ENCODE measurements around the gene PGLYRP2.
"Not testable (repeated sequence)": the region's sequence is repeated elsewhere in the genome, so short reads cannot be mapped to it uniquely, and the experiment has no call there.

The PGLYRP2 gene, protein sequence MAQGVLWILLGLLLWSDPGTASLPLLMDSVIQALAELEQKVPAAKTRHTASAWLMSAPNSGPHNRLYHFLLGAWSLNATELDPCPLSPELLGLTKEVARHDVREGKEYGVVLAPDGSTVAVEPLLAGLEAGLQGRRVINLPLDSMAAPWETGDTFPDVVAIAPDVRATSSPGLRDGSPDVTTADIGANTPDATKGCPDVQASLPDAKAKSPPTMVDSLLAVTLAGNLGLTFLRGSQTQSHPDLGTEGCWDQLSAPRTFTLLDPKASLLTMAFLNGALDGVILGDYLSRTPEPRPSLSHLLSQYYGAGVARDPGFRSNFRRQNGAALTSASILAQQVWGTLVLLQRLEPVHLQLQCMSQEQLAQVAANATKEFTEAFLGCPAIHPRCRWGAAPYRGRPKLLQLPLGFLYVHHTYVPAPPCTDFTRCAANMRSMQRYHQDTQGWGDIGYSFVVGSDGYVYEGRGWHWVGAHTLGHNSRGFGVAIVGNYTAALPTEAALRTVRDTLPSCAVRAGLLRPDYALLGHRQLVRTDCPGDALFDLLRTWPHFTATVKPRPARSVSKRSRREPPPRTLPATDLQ

DNA sequence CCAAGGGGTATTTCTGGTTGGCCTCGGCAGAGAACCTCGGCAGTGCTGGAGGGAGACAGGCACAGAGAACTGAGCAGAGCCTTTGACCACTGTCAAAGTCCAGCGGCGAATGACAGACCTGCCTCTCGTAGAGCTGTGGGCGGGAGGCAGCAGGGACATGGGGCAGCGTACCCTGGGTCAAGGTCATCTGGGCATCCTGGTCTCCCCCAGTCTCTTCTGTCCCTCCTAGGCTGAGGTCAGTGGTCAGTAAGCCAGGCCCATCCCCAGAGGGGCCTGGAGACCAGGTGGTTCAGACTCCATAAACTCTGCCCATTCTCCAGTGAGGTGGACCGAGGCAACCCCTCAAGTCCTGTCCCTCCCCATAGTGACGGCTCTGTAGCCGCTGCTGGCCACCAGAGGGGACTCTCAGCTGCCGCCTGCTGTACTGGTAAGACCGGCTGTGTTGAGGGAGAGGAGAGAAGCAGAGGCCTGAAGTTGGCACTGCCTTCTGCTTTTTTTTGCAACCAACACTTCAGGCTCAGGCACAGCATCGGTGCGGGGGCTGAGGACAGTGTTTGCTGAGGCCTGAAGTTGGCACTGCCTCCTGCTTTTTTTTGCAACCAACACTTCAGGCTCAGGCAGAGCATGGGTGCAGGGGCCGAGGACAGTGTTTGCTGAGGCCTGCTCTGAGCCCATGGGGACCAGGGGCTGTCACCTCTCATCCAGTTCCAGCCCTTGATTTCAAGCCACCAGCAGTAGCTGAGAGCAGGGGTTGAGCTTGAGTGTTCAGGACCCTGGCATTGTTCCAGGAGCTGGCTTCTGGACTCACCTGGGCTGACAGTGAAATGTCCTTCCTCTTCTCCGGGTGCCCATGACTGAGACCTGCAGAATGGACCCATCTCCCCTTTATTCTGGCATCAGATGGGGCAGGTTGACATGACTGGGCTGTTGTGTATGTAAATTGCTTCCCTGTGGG, at the start of gene PGLYRP2:
PGLYRP2 (minus strand) TSS at position 111 of the 955 bp plus-strand sequence. CDS start 130 bp downstream, outside the sequence.
- H3K9me3 ChIP-seq (ENCODE audit: control insufficient read depth, low read length): no peaks in the 10 kb centered on the region
- no peaks in the 10 kb centered on the region for H3K4me1 ChIP-seq (ENCODE audit: control insufficient read depth, insufficient read depth, low read length)
- H3K36me3 ChIP-seq (ENCODE audit: control insufficient read depth, insufficient read depth, low read length): no peaks in the 10 kb centered on the region
- H3K9ac ChIP-seq (ENCODE audit: low read length): no peak within 1 kb of the TSS
- peaks cover 4% of the 10 kb centered on the region for H3K27me3 ChIP-seq (ENCODE audit: control insufficient read depth, insufficient read depth, low read length)
- H3K4me3 ChIP-seq (ENCODE audit: low read length): no peak within 1 kb of the TSS

DNA sequence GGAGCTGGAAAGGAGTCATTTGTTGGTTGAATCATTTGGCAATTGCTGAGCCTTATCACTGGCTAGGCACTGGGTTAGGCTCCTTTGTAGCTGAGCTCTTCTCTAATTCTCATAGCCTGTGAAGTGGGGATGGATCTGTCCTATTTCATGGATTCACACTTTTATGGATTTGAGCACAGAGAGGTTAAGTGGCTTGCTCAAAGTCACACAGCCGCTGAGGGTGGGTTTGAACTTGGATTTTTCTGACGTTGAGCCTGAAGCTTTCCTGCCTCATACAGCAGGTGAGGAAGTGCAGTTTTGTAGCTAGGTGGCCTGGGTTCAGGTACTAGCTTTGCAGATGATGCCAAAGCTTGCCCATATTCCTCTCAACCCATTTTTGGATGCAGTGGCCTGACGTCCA, 48.4 kb upstream of the PGLYRP2 start:
- no peaks in the 10 kb centered on the region for H3K27me3 ChIP-seq (ENCODE audit: control insufficient read depth, insufficient read depth, low read length)

DNA sequence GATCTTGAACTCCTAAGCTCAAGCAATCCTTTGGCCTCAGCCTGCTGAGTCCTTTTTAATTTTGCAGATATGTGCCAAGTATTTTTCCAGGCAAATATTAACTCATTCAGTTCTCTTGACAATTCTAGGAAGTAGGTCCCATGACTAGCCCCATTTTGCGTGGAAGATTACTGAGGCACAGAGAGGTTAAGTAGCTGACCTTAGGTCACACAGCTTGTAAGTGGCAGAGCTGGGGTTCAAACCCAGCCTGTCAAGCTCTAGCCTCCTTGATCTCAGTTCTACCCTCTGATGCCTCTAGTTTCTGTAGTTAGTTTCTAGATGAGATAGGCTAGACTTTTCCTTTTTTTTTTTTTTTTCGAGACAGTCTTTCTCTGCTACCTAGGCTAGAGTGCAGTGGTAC, 47.1 kb upstream of the PGLYRP2 start:
- no peaks in the 10 kb centered on the region for H3K27me3 ChIP-seq (ENCODE audit: control insufficient read depth, insufficient read depth, low read length)
- H3K9me3 ChIP-seq (ENCODE audit: control insufficient read depth, low read length): no peaks in the 10 kb centered on the region
- H3K4me3 ChIP-seq (ENCODE audit: low read length): no peak overlapping the region
- no peak overlapping the region for H3K9ac ChIP-seq (ENCODE audit: low read length)
- H3K4me1 ChIP-seq (ENCODE audit: control insufficient read depth, insufficient read depth, low read length): no peaks in the 10 kb centered on the region
- H3K36me3 ChIP-seq (ENCODE audit: control insufficient read depth, insufficient read depth, low read length): no peaks in the 10 kb centered on the region

More for the DNA sequence above, 48.4 kb upstream of the PGLYRP2 start:
- no peaks in the 10 kb centered on the region for H3K9me3 ChIP-seq (ENCODE audit: control insufficient read depth, low read length)
- no peaks in the 10 kb centered on the region for H3K4me1 ChIP-seq (ENCODE audit: control insufficient read depth, insufficient read depth, low read length)
- H3K9ac ChIP-seq (ENCODE audit: low read length): no peak overlapping the region
- H3K36me3 ChIP-seq (ENCODE audit: control insufficient read depth, insufficient read depth, low read length): no peaks in the 10 kb centered on the region
- no peak overlapping the region for H3K4me3 ChIP-seq (ENCODE audit: low read length)

DNA sequence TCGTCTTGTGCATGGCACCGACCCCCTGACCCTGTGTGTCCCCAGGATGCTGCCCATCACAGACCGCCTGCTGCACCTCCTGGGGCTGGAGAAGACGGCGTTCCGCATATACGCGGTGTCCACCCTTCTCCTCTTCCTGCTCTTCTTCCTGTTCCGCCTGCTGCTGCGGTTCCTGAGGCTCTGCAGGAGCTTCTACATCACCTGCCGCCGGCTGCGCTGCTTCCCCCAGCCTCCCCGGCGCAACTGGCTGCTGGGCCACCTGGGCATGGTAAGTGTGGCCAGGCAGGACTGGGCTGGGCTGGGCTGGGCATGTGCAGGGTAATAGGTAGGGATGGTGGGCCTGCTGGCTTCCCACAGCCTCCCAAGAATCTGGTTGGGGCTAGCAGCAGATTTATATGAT, 46.0 kb upstream of the PGLYRP2 start:
- Histone ChIP-seq H3K27me3 (ENCODE audit: control insufficient read depth, insufficient read depth, low read length) (no peaks in the 10 kb centered on the region), H3K9me3 (ENCODE audit: control insufficient read depth, low read length) (no peaks in the 10 kb centered on the region), H3K4me3 (ENCODE audit: low read length) (no peak overlapping the region), H3K4me1 (ENCODE audit: control insufficient read depth, insufficient read depth, low read length) (no peaks in the 10 kb centered on the region), H3K9ac (ENCODE audit: low read length) (no peak overlapping the region), H3K36me3 (ENCODE audit: control insufficient read depth, insufficient read depth, low read length) (no peaks in the 10 kb centered on the region)

DNA sequence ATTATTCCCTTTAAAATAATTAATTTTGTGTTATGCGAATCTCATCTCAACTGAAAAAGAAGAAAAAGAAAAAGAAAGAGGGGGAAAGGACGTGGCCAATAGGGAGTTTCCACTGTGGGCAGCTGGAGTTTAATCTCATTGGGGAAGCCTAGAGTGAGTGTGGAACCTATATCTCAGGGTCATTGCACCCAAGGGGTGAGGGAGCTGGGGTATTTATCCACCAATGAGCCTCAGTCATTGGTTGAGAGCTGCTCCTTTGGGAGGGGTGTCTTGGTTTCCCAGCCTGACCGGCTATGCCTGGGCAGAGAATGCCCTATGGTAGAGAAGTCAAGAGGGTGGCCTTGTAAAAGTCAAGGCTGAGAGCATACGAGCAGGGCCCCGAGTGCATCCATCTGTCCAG, 45.5 kb upstream of the PGLYRP2 start:
- no peaks in the 10 kb centered on the region for H3K4me1 ChIP-seq (ENCODE audit: control insufficient read depth, insufficient read depth, low read length)
- H3K4me3 ChIP-seq (ENCODE audit: low read length): no peak overlapping the region
- H3K9ac ChIP-seq (ENCODE audit: low read length): no peak overlapping the region
- H3K27me3 ChIP-seq (ENCODE audit: control insufficient read depth, insufficient read depth, low read length): no peaks in the 10 kb centered on the region
- no peaks in the 10 kb centered on the region for H3K9me3 ChIP-seq (ENCODE audit: control insufficient read depth, low read length)
- H3K36me3 ChIP-seq (ENCODE audit: control insufficient read depth, insufficient read depth, low read length): no peaks in the 10 kb centered on the region

DNA sequence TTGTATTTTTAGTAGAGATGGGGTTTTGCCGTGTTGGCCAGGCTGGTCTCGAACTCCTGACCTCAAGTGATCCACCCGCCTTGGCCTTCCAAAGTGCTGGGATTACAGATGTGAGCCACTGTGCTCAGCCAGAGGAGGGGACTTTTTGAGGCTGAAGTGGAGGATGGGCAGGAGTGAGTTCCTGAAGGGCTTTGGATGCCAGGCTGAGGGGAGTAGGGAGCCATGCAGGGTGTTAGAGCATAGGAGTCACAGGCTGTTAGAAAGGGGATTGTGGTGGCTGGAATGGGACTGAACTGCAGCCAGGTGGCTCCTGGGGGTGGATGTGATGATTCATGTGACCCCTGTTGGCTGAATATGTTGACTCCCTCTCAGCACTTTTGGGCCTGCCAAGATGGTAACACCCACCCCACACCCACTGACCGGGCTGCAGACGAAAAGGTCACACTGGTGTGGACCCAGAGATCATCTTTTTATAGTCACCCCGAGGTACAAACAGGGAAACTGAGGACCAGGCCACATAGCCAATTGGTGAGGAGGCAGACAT, 40.2 kb upstream of the PGLYRP2 start:
- H3K9me3 ChIP-seq (ENCODE audit: control insufficient read depth, low read length): no peaks in the 10 kb centered on the region
- H3K9ac ChIP-seq (ENCODE audit: low read length): no peak overlapping the region
- H3K4me1 ChIP-seq (ENCODE audit: control insufficient read depth, insufficient read depth, low read length): no peaks in the 10 kb centered on the region
- no peaks in the 10 kb centered on the region for H3K36me3 ChIP-seq (ENCODE audit: control insufficient read depth, insufficient read depth, low read length)
- no peaks in the 10 kb centered on the region for H3K27me3 ChIP-seq (ENCODE audit: control insufficient read depth, insufficient read depth, low read length)
- no peak overlapping the region for H3K4me3 ChIP-seq (ENCODE audit: low read length)

DNA sequence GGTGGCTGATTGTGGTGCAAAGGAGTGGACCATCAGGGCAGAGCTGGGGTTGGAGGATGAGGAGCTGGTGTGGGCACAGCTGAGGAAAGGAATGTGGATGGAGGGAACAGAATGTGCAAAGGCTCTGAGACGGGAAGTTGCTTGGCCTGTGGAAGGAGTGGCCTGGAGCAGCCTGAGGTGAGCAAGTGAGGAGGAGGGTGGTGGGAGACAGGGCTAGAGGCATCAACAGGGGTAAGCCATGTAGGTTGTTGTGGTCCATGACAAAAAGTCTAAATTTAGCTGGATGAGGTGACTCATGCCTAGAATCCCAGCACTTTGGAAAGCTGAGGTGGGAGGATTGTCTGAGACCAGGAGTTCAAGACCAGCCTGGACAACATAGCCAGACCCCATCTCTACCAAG, 38.5 kb upstream of the PGLYRP2 start:
- H3K9ac ChIP-seq (ENCODE audit: low read length): no peak overlapping the region
- no peaks in the 10 kb centered on the region for H3K27me3 ChIP-seq (ENCODE audit: control insufficient read depth, insufficient read depth, low read length)
- no peaks in the 10 kb centered on the region for H3K4me1 ChIP-seq (ENCODE audit: control insufficient read depth, insufficient read depth, low read length)
- no peak overlapping the region for H3K4me3 ChIP-seq (ENCODE audit: low read length)
- no peaks in the 10 kb centered on the region for H3K9me3 ChIP-seq (ENCODE audit: control insufficient read depth, low read length)
- no peaks in the 10 kb centered on the region for H3K36me3 ChIP-seq (ENCODE audit: control insufficient read depth, insufficient read depth, low read length)

DNA sequence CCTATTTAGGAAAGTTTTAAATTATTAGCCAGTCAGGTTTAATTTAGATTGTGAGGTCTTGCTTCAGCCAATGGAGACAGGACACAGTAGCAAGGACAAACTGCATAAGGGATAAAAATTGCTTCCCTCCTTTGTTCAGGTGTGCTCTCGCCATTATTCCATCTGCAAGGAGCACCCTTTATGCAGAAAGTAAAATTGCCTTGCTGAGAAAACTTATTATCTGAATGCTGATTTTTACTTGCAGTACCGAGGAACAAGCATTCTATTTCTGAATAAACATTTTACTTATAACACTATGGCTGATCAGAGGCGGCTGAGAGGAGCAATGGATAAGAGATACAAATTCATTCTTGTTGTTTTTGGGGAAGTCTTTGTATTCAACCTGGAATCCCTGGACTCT, 37.1 kb upstream of the PGLYRP2 start:
- H3K9me3 ChIP-seq (ENCODE audit: control insufficient read depth, low read length): no peaks in the 10 kb centered on the region
- peaks cover 5% of the 10 kb centered on the region for H3K4me1 ChIP-seq (ENCODE audit: control insufficient read depth, insufficient read depth, low read length)
- H3K4me3 ChIP-seq (ENCODE audit: low read length): no peak overlapping the region
- no peaks in the 10 kb centered on the region for H3K36me3 ChIP-seq (ENCODE audit: control insufficient read depth, insufficient read depth, low read length)
- no peak overlapping the region for H3K9ac ChIP-seq (ENCODE audit: low read length)
- no peaks in the 10 kb centered on the region for H3K27me3 ChIP-seq (ENCODE audit: control insufficient read depth, insufficient read depth, low read length)

DNA sequence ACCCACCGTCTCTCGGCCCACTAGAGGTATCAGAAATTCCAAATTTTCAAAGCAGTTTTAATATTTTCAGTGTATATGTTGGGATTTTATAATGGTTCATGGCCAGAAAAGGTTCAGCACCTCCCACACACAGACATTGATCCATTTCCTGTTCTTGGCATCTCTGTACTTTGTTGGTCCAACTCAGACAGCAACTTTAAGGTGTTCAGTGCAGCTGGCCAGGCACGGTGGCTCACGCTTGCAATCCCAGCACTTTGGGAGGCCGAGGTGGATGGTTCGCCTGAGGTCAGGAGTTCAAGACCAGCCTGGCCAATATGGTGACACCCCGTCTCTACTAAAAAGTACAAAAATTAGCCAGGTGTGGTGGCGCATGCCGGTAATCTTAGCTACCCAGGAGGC, 35.9 kb upstream of the PGLYRP2 start:
- H3K36me3 ChIP-seq (ENCODE audit: control insufficient read depth, insufficient read depth, low read length); H3K4me1 ChIP-seq (ENCODE audit: control insufficient read depth, insufficient read depth, low read length); H3K9me3 ChIP-seq (ENCODE audit: control insufficient read depth, low read length); H3K4me3 ChIP-seq (ENCODE audit: low read length); H3K27me3 ChIP-seq (ENCODE audit: control insufficient read depth, insufficient read depth, low read length); H3K9ac ChIP-seq (ENCODE audit: low read length): not testable (repeated sequence)

DNA sequence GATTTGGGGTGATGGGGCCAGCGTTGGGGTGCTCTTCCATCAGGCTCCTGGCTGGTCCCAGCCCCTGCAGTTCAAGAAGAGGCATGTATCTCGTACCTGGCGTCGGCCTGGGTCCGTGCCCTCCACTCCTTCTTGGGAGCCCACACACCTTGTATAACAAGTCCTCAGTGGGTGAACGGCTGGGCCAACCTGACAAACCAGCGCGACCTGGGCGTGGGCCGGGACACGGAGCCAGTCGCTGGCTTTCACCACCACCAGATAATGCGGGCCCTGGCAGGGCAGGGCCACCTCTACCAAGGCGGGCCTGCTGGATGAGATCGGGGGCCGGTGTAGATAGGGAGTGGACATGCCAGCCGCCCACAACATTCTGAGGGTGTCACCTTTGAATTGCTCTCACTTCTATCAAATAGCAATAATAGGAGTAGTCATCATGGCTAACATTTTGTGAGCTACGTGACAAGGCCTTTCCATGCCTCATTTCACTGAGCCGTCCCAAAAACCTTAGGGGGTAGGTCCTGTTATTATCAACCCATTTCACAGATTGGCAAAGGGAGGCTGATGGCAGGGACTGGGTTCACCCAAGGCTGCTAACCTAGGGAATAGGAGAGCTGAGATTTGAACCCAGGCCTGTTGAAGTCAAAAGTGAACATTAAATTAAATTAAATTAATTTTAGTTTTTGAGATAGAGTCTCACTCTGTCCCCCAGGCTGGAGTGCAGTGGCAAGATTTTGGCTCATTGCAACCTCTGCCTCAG, 32.5 kb upstream of the PGLYRP2 start:
- Histone ChIP-seq H3K9ac (ENCODE audit: low read length) (no peak overlapping the region), H3K36me3 (ENCODE audit: control insufficient read depth, insufficient read depth, low read length) (no peaks in the 10 kb centered on the region), H3K9me3 (ENCODE audit: control insufficient read depth, low read length) (no peaks in the 10 kb centered on the region), H3K4me1 (ENCODE audit: control insufficient read depth, insufficient read depth, low read length) (peaks cover 11% of the 10 kb centered on the region), H3K27me3 (ENCODE audit: control insufficient read depth, insufficient read depth, low read length) (peaks cover 34% of the 10 kb centered on the region), H3K4me3 (ENCODE audit: low read length) (no peak overlapping the region)

DNA sequence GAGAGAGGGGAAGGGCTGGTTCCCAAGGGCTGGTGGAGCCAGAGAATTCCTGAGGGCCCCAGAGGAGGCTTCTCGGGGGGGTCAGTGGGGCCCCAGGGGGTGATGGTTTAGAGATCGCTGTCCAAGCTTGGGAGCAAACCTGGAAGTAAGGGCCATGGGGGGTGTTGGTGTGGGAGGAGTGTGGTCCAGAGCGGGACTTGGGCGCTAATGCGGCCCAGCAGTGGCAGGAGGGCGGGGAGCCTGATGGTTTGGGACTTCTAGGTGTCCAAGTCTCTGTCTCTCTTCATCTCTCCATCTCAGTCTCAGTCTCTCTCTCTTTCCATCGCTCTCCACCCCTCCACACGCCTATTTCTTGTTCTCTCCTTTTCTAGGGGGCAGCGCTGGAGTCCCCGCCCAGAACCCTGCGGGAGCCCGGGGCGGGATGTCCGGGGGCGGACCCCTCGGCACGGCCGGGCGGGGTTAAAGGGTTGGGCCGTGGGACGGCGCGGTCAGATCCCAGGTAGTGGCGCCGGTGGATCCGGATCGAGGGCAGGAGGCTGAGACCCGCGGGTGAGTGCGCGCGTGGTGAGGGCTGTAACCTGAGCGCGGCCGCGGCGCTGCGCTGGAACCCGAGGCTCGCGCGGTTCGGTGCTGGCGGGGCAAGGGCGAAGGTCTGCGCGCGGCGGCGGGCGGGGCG, 28.9 kb upstream of the PGLYRP2 start, which contains the start of gene CYP4F22:
CYP4F22 (plus strand) TSS at position 491 of the 676 bp plus-strand sequence. CDS start 16,812 bp downstream, outside the sequence.
- peaks cover 11% of the 10 kb centered on the region for H3K4me1 ChIP-seq (ENCODE audit: control insufficient read depth, insufficient read depth, low read length)
- no peak within 1 kb of the TSS for H3K9ac ChIP-seq (ENCODE audit: low read length)
- no peaks in the 10 kb centered on the region for H3K36me3 ChIP-seq (ENCODE audit: control insufficient read depth, insufficient read depth, low read length)
- no peaks in the 10 kb centered on the region for H3K9me3 ChIP-seq (ENCODE audit: control insufficient read depth, low read length)
- H3K4me3 ChIP-seq (ENCODE audit: low read length): no peak within 1 kb of the TSS
- peaks cover 34% of the 10 kb centered on the region for H3K27me3 ChIP-seq (ENCODE audit: control insufficient read depth, insufficient read depth, low read length)

Measured in mucosa of stomach (tissue), 1 donor.